ENCODE data around the gene CXCL17. TPM values are rescaled to one million over a fixed set of nuclear protein-coding genes. Genes with fewer than 3 reads are reported as not detected.

The CXCL17 gene
- total RNA-seq, 1 donor: not detected

Other genes with a start within 250 kb of the CXCL17 start
- gene DEDD2, start 225.3 kb downstream of the CXCL17 start, total RNA-seq: 128 TPM
- gene ZNF526, start 222.6 kb downstream of the CXCL17 start, total RNA-seq: 5.2 TPM
- 13.1 TPM for gene GSK3A, start 200.3 kb downstream of the CXCL17 start, total RNA-seq
- gene ERF, start 187.8 kb downstream of the CXCL17 start, total RNA-seq: 35.2 TPM
- gene CIC, start 173.7 kb downstream of the CXCL17 start, total RNA-seq: 36.0 TPM
- not detected for gene PRR19, start 140.8 kb downstream of the CXCL17 start, total RNA-seq
- gene PAFAH1B3, start 140.3 kb downstream of the CXCL17 start, total RNA-seq: 8.7 TPM
- gene TMEM145, start 129.6 kb downstream of the CXCL17 start, total RNA-seq: not detected
- gene MEGF8, start 117.3 kb downstream of the CXCL17 start, total RNA-seq: 1.6 TPM
- not detected for gene CNFN, start 52.6 kb downstream of the CXCL17 start, total RNA-seq
- gene LIPE, start 15.6 kb downstream of the CXCL17 start, total RNA-seq: 2.5 TPM
- gene CEACAM1, start 85.5 kb upstream of the CXCL17 start, total RNA-seq: 1.9 TPM
- gene CEACAM8, start 152.0 kb upstream of the CXCL17 start, total RNA-seq: not detected